Colonic mucosa (tissue), 4 donors: ENCODE measurements around the gene ASPG. TPM values are rescaled to one million over a fixed set of nuclear protein-coding genes. Genes with fewer than 3 reads are reported as not detected.

Experiments
- DNase-seq: peaks from one replicate; pipeline ENCODE4 v3.0.0-alpha.2; 2020
- H3K27ac ChIP-seq: fragments of 200-600 bp; one replicate; pipeline ENCODE4 v1.8.0; 2021
- H3K27me3 ChIP-seq: fragments of 200-600 bp; one replicate; pipeline ENCODE4 v1.8.0; 2021
- H3K36me3 ChIP-seq: fragments of 200-600 bp; one replicate; pipeline ENCODE4 v1.8.0; 2021
- H3K4me1 ChIP-seq: fragments of 200-600 bp; one replicate; pipeline ENCODE4 v1.8.0; 2021; ENCODE audit warnings: mild to moderate bottlenecking
- H3K4me3 ChIP-seq: fragments of 200-600 bp; one replicate; pipeline ENCODE4 v1.8.0; 2021
- H3K9ac ChIP-seq, 2 donors: one replicate each; pipeline ENCODE4 v1.7.0; 2013; ENCODE audit warnings: control low read depth in 2 of 2, low read depth in 2 of 2, low read length in 2 of 2
- H3K9me3 ChIP-seq: fragments of 200-600 bp; one replicate; pipeline ENCODE4 v1.8.0; 2021
- CTCF ChIP-seq: fragments of 200-600 bp; IDR thresholded peaks from one replicate; pipeline ENCODE4 v1.8.0; 2022; ENCODE audit warnings: antibody characterized with exemption, mild to moderate bottlenecking
- intact Hi-C: fragments of 100-400 bp; cut with DNase I; formaldehyde crosslinking; loops from one replicate; pipeline ENCODE4 v1.14.1; 2022
- total RNA-seq, 2 donors: library from RNA; stranded (reverse); fragmentation: NEBNext Ultra II Directional in 1 of 2; extraction: Animal tissue kit (Norgen Biotek cat#: 25700) in 1 of 2; gene quantifications; one replicate each; pipeline ENCODE4 v1.2.1, GENCODE V29; 2021
- donor health status: healthy.
- donor health status: DM: no; HTN: no; CAD: no.
- donor health status: DM: no; HTN: no; CAD: no.

Gene ASPG
- total RNA-seq, 2 donors from 2014 or later, result 1.4 to 7.5 TPM

GRCh38 chr14:104101086-104101621 is 15.7 kb downstream of the ASPG start:
- no peak overlapping the region for H3K27ac ChIP-seq
- no peaks in the 10 kb centered on the region for H3K27me3 ChIP-seq
- TF ChIP-seq CTCF, result no peak
- intact Hi-C loops, result no loop called here
- H3K4me3 ChIP-seq, result no peak overlapping the region
- peak overlapping the region in 1 of 2 donors; percentile 55 for H3K9ac ChIP-seq
- no peaks in the 10 kb centered on the region for H3K9me3 ChIP-seq
- peak; percentile 72 for DNase-seq
- no peaks in the 10 kb centered on the region for H3K36me3 ChIP-seq
- peaks cover 30% of the 10 kb centered on the region for H3K4me1 ChIP-seq

- Histone ChIP-seq H3K9ac (no peak overlapping the region), H3K4me1 (peaks cover 32% of the 10 kb centered on the region)
Observed at GRCh38 chr14:104101651-104102281, 16.3 kb downstream of the ASPG start.

GRCh38 chr14:104102282-104102914 is 16.9 kb downstream of the ASPG start:
- Histone ChIP-seq H3K36me3 (no peaks in the 10 kb centered on the region), H3K27me3 (no peaks in the 10 kb centered on the region), H3K9ac (no peak overlapping the region), H3K9me3 (no peaks in the 10 kb centered on the region), H3K4me1 (peaks cover 32% of the 10 kb centered on the region), H3K27ac (no peak overlapping the region), H3K4me3 (no peak overlapping the region)
- no peak for DNase-seq
- TF ChIP-seq CTCF, result no peak
- intact Hi-C loops, result no loop called here

More at GRCh38 chr14:104101651-104102281, 16.3 kb downstream of the ASPG start:
- H3K9me3 ChIP-seq, result no peaks in the 10 kb centered on the region
- intact Hi-C loops, result no loop called here
- DNase-seq, result no peak
- no peak overlapping the region for H3K4me3 ChIP-seq
- H3K27me3 ChIP-seq, result no peaks in the 10 kb centered on the region
- TF ChIP-seq CTCF, result no peak
- no peaks in the 10 kb centered on the region for H3K36me3 ChIP-seq
- H3K27ac ChIP-seq, result no peak overlapping the region

- H3K27me3 ChIP-seq, result no peaks in the 10 kb centered on the region
- DNase-seq, result no peak
- no peak for TF ChIP-seq CTCF
- H3K27ac ChIP-seq, result no peak overlapping the region
- no peaks in the 10 kb centered on the region for H3K36me3 ChIP-seq
- no peaks in the 10 kb centered on the region for H3K9me3 ChIP-seq
- H3K4me3 ChIP-seq, result no peak overlapping the region
- no peak overlapping the region for H3K9ac ChIP-seq
- intact Hi-C loops, result no loop called here
- H3K4me1 ChIP-seq, result peaks cover 32% of the 10 kb centered on the region
Observed at GRCh38 chr14:104103061-104103445, 17.6 kb downstream of the ASPG start.

DNA sequence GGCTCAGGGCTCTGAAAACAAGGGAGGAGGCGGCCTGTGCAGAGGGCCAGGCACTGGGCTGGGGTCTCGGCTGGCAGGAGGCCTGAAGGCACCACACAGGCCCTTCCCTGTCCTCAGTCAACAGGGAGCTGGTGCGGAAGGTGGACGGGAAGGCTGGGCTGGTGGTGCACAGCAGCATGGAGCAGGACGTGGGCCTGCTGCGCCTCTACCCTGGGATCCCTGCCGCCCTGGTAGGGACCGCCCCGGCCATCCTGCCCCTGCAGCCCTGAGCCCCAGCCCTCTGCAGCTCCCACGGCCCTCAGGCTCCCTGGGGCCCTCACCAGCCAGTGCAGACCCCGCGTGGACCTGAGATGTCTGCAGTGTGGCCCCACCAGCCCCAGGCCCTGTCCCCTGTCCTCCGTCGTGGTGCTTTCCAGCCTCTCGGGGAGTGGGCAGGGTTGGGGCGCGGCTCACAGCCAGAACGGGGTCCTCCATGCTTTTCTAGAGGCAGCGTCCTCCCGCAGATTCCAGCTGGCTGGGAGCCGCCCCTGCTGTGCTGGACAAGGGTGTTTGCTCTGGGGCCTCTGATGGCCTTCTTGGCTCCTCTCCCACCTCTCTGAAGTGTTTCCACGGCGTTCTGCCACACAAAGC is 18.1 kb downstream of the ASPG start:
- H3K27ac ChIP-seq, result no peak overlapping the region
- H3K4me3 ChIP-seq, result no peak overlapping the region
- no peaks in the 10 kb centered on the region for H3K36me3 ChIP-seq
- intact Hi-C loops, result no loop called here
- peaks cover 32% of the 10 kb centered on the region for H3K4me1 ChIP-seq
- no peaks in the 10 kb centered on the region for H3K9me3 ChIP-seq
- no peaks in the 10 kb centered on the region for H3K27me3 ChIP-seq
- no peak overlapping the region for H3K9ac ChIP-seq
- TF ChIP-seq CTCF, result no peak
- DNase-seq, result no peak
